Activated CD8-positive, alpha-beta T cell treated with anti-CD3 and anti-CD28 coated beads, Interleukin-2, amount 10 ng/mL, durations not matched to agents 7 days and 5 days (primary cell): ENCODE results near the gene CERS3. TPM values are rescaled to one million over a fixed set of nuclear protein-coding genes. Genes with fewer than 3 reads are reported as not detected.

Experiments used
- ATAC-seq: fragments of 150-1000 bp; cut with Tn5 transposase; one replicate; pipeline ENCODE4 v1.10.0; 2021; ENCODE audit warnings: moderate library complexity
- CTCF ChIA-PET: fragments of 350-600 bp; sonication (Branson Sonifier 250); formaldehyde crosslinking; loops from one replicate; lab custom pipeline; 2021; ENCODE audit warnings: antibody characterized with exemption; lab: Charles Lee
- POLR2A ChIA-PET: fragments of 350-600 bp; sonication (Branson Sonifier 250); formaldehyde crosslinking; loops from one replicate; lab custom pipeline; 2021; ENCODE audit warnings: antibody characterized with exemption; lab: Charles Lee
- DNase-seq: peaks from one replicate; pipeline ENCODE4 v3.0.0-alpha.2; 2020
- H3K27ac Mint-ChIP-seq: one replicate; pipeline ENCODE4 v1.8.0; 2021; ENCODE audit warnings: mild to moderate bottlenecking, mixed read lengths
- H3K27me3 Mint-ChIP-seq: one replicate; pipeline ENCODE4 v1.8.0; 2021; ENCODE audit warnings: low read depth, mixed read lengths
- H3K36me3 Mint-ChIP-seq: one replicate; pipeline ENCODE4 v1.8.0; 2021; ENCODE audit warnings: low read depth, mixed read lengths
- H3K4me1 Mint-ChIP-seq: one replicate; pipeline ENCODE4 v1.8.0; 2021; ENCODE audit warnings: low read depth, mixed read lengths
- H3K4me3 Mint-ChIP-seq: one replicate; pipeline ENCODE4 v1.8.0; 2021; ENCODE audit warnings: mild to moderate bottlenecking, mixed read lengths
- H3K9me3 Mint-ChIP-seq: one replicate; pipeline ENCODE4 v1.8.0; 2022; ENCODE audit warnings: mixed read lengths; ENCODE audit not compliant: insufficient read depth
- total RNA-seq, 2 experiments: library from RNA; stranded (reverse); gene quantifications; one replicate each; pipeline ENCODE4 v1.2.3, GENCODE V29; 2021

Gene CERS3
- total RNA-seq, 2 experiments from 2014 or later = 0.18 TPM; not detected in 1

- Mint-ChIP-seq H3K27me3 (no peaks in the 10 kb centered on the region), H3K4me1 (no peaks in the 10 kb centered on the region), H3K9me3 (no peaks in the 10 kb centered on the region), H3K36me3 (peaks cover 25% of the 10 kb centered on the region), H3K27ac (no peak overlapping the region), H3K4me3 (no peak overlapping the region)
- DNase-seq (no peak), ATAC-seq (no peak)
- POLR2A ChIA-PET = no interaction called here
- CTCF ChIA-PET = no interaction called here
Observed at GRCh38 chr15:100559330-100559729, 30.6 kb upstream of the CERS3 start.

GRCh38 chr15:100558771-100559254 is 30.1 kb upstream of the CERS3 start:
- Mint-ChIP-seq H3K36me3 (peaks cover 26% of the 10 kb centered on the region), H3K27ac (no peak overlapping the region), H3K27me3 (no peaks in the 10 kb centered on the region), H3K4me3 (no peak overlapping the region), H3K9me3 (no peaks in the 10 kb centered on the region), H3K4me1 (no peaks in the 10 kb centered on the region)
- ATAC-seq (no peak), DNase-seq (no peak)
- CTCF ChIA-PET = no interaction called here
- POLR2A ChIA-PET = no interaction called here

GRCh38 chr15:100553468-100553867 is 24.7 kb upstream of the CERS3 start:
- H3K27me3 Mint-ChIP-seq = no peaks in the 10 kb centered on the region
- POLR2A ChIA-PET = no interaction called here
- no peak for DNase-seq
- H3K9me3 Mint-ChIP-seq = peaks cover 6% of the 10 kb centered on the region
- CTCF ChIA-PET = no interaction called here
- H3K27ac Mint-ChIP-seq = no peak overlapping the region
- H3K4me1 Mint-ChIP-seq = no peaks in the 10 kb centered on the region
- ATAC-seq = no peak
- no peak overlapping the region for H3K4me3 Mint-ChIP-seq
- peaks cover 39% of the 10 kb centered on the region for H3K36me3 Mint-ChIP-seq

GRCh38 chr15:100547961-100548360 is 19.2 kb upstream of the CERS3 start:
- Mint-ChIP-seq H3K4me1 (peaks cover 2% of the 10 kb centered on the region), H3K9me3 (peaks cover 6% of the 10 kb centered on the region), H3K27me3 (no peaks in the 10 kb centered on the region), H3K36me3 (peaks cover 20% of the 10 kb centered on the region), H3K27ac (no peak overlapping the region), H3K4me3 (no peak overlapping the region)
- no peak for DNase-seq
- POLR2A ChIA-PET = no interaction called here
- ATAC-seq = no peak
- CTCF ChIA-PET = no interaction called here

- POLR2A ChIA-PET = no interaction called here
- H3K27ac Mint-ChIP-seq = no peak overlapping the region
- no peak for DNase-seq
- CTCF ChIA-PET = no interaction called here
- H3K4me1 Mint-ChIP-seq = peaks cover 2% of the 10 kb centered on the region
- no peak for ATAC-seq
- H3K27me3 Mint-ChIP-seq = no peaks in the 10 kb centered on the region
- no peaks in the 10 kb centered on the region for H3K36me3 Mint-ChIP-seq
- H3K4me3 Mint-ChIP-seq = no peak overlapping the region
- H3K9me3 Mint-ChIP-seq = no peaks in the 10 kb centered on the region
Observed at GRCh38 chr15:100544946-100545345, 16.2 kb upstream of the CERS3 start.

GRCh38 chr15:100544338-100544841 is 15.6 kb upstream of the CERS3 start:
- no peak for DNase-seq
- ChIA-PET CTCF (no interaction called here), POLR2A (no interaction called here)
- no peak overlapping the region for H3K4me3 Mint-ChIP-seq
- ATAC-seq = no peak
- no peaks in the 10 kb centered on the region for H3K27me3 Mint-ChIP-seq
- H3K9me3 Mint-ChIP-seq = no peaks in the 10 kb centered on the region
- H3K27ac Mint-ChIP-seq = no peak overlapping the region
- H3K4me1 Mint-ChIP-seq = peaks cover 2% of the 10 kb centered on the region
- H3K36me3 Mint-ChIP-seq = no peaks in the 10 kb centered on the region

GRCh38 chr15:100542290-100542689 is 13.5 kb upstream of the CERS3 start:
- DNase-seq = no peak
- POLR2A ChIA-PET = no interaction called here

GRCh38 chr15:100537331-100537730 is 8.6 kb upstream of the CERS3 start:
- no peak overlapping the region for H3K27ac Mint-ChIP-seq
- ATAC-seq (no peak), DNase-seq (no peak)
- H3K27me3 Mint-ChIP-seq = no peaks in the 10 kb centered on the region
- no peaks in the 10 kb centered on the region for H3K9me3 Mint-ChIP-seq
- H3K4me3 Mint-ChIP-seq = no peak overlapping the region
- POLR2A ChIA-PET = no interaction called here
- H3K36me3 Mint-ChIP-seq = no peaks in the 10 kb centered on the region
- peaks cover 3% of the 10 kb centered on the region for H3K4me1 Mint-ChIP-seq
- CTCF ChIA-PET = no interaction called here

More at GRCh38 chr15:100542290-100542689, 13.5 kb upstream of the CERS3 start:
- CTCF ChIA-PET = no interaction called here
- Mint-ChIP-seq H3K27ac (no peak overlapping the region), H3K9me3 (no peaks in the 10 kb centered on the region), H3K4me1 (peaks cover 5% of the 10 kb centered on the region), H3K36me3 (no peaks in the 10 kb centered on the region), H3K4me3 (no peak overlapping the region), H3K27me3 (no peaks in the 10 kb centered on the region)
- ATAC-seq = no peak

GRCh38 chr15:100536733-100537132 is 8.0 kb upstream of the CERS3 start:
- no peaks in the 10 kb centered on the region for H3K36me3 Mint-ChIP-seq
- H3K9me3 Mint-ChIP-seq = no peaks in the 10 kb centered on the region
- ATAC-seq (no peak), DNase-seq (no peak)
- peaks cover 3% of the 10 kb centered on the region for H3K4me1 Mint-ChIP-seq
- no peak overlapping the region for H3K4me3 Mint-ChIP-seq
- POLR2A ChIA-PET = no interaction called here
- peaks cover 3% of the 10 kb centered on the region for H3K27me3 Mint-ChIP-seq
- CTCF ChIA-PET = no interaction called here
- no peak overlapping the region for H3K27ac Mint-ChIP-seq

GRCh38 chr15:100533886-100534285 is 5.1 kb upstream of the CERS3 start:
- POLR2A ChIA-PET = no interaction called here
- Mint-ChIP-seq H3K27ac (no peak overlapping the region), H3K4me3 (no peak overlapping the region), H3K9me3 (no peaks in the 10 kb centered on the region), H3K27me3 (peaks cover 6% of the 10 kb centered on the region), H3K4me1 (peaks cover 3% of the 10 kb centered on the region), H3K36me3 (no peaks in the 10 kb centered on the region)
- ATAC-seq (no peak), DNase-seq (no peak)
- CTCF ChIA-PET = no interaction called here

GRCh38 chr15:100531823-100532327 is 3.1 kb upstream of the CERS3 start:
- Mint-ChIP-seq H3K27ac (no peak overlapping the region), H3K4me3 (no peak overlapping the region), H3K27me3 (peaks cover 6% of the 10 kb centered on the region), H3K4me1 (no peaks in the 10 kb centered on the region), H3K36me3 (no peaks in the 10 kb centered on the region), H3K9me3 (no peaks in the 10 kb centered on the region)
- ATAC-seq = no peak
- DNase-seq = no peak
- ChIA-PET POLR2A (no interaction called here), CTCF (no interaction called here)

- no peaks in the 10 kb centered on the region for H3K36me3 Mint-ChIP-seq
- no peaks in the 10 kb centered on the region for H3K4me1 Mint-ChIP-seq
- H3K27ac Mint-ChIP-seq = no peak overlapping the region
- peaks cover 6% of the 10 kb centered on the region for H3K27me3 Mint-ChIP-seq
- ChIA-PET POLR2A (no interaction called here), CTCF (no interaction called here)
- no peaks in the 10 kb centered on the region for H3K9me3 Mint-ChIP-seq
- no peak overlapping the region for H3K4me3 Mint-ChIP-seq
- no peak for DNase-seq
- ATAC-seq = no peak
Observed at GRCh38 chr15:100531204-100531603, 2.5 kb upstream of the CERS3 start.

GRCh38 chr15:100529556-100529955 is 806 bp upstream of the CERS3 start:
- no peaks in the 10 kb centered on the region for H3K9me3 Mint-ChIP-seq
- ChIA-PET CTCF (interaction anchor here (1.0 to 1.7 kb wide), 2 partner anchors 43 to 180 kb away, joined by 3 to 4 read pairs; no protein-coding TSS in a partner anchor), POLR2A (no interaction called here)
- peaks cover 6% of the 10 kb centered on the region for H3K27me3 Mint-ChIP-seq
- no peaks in the 10 kb centered on the region for H3K36me3 Mint-ChIP-seq
- H3K4me3 Mint-ChIP-seq = no peak overlapping the region
- DNase-seq = no peak
- no peaks in the 10 kb centered on the region for H3K4me1 Mint-ChIP-seq
- no peak overlapping the region for H3K27ac Mint-ChIP-seq
- ATAC-seq = no peak
